Progenitor cell of endocrine pancreas (in vitro differentiated cells): ENCODE data around the gene TMEM63B. TPM values are rescaled to one million over a fixed set of nuclear protein-coding genes. Genes with fewer than 3 reads are reported as not detected.
"Not testable (repeated sequence)": the region's sequence is repeated elsewhere in the genome, so short reads cannot be mapped to it uniquely, and the experiment has no call there.

Experiments
- DNase-seq: peaks from one replicate; pipeline ENCODE4 v3.0.0; 2021; ENCODE audit warnings: low spot score; ENCODE audit not compliant: unreplicated experiment
- H3K27ac Mint-ChIP-seq: 2 replicates; pipeline ENCODE4 v1.8.0; 2021; ENCODE audit warnings: mild to moderate bottlenecking, moderate library complexity, mixed read lengths
- H3K27me3 Mint-ChIP-seq: 2 replicates; pipeline ENCODE4 v1.8.0; 2021; ENCODE audit warnings: mixed read lengths
- H3K36me3 Mint-ChIP-seq: 2 replicates; pipeline ENCODE4 v1.8.0; 2022; ENCODE audit warnings: mixed read lengths; ENCODE audit not compliant: insufficient read depth
- H3K4me1 Mint-ChIP-seq: 2 replicates; pipeline ENCODE4 v1.8.0; 2021; ENCODE audit warnings: low read depth, mixed read lengths
- H3K4me3 Mint-ChIP-seq: 2 replicates; pipeline ENCODE4 v1.8.0; 2021; ENCODE audit warnings: low read depth, mild to moderate bottlenecking, moderate library complexity, mixed read lengths
- H3K9me3 Mint-ChIP-seq: 2 replicates; pipeline ENCODE4 v1.8.0; 2021; ENCODE audit warnings: low read depth, mixed read lengths
- CTCF ChIP-seq: fragments of 200-600 bp; sonication (generic); IDR thresholded peaks from one replicate; pipeline ENCODE4 v1.5.0; 2021; ENCODE audit warnings: antibody characterized with exemption, mild to moderate bottlenecking; ENCODE audit not compliant: unreplicated experiment
- total RNA-seq: library from RNA; stranded (reverse); gene quantifications from 2 replicates; pipeline ENCODE4 v1.2.1, GENCODE V29; 2021

Gene TMEM63B
- total RNA-seq, 1 donor from 2014 or later = 72.3 TPM

- Mint-ChIP-seq H3K9me3 (no peaks in the 10 kb centered on the region), H3K36me3 (peaks cover 8% of the 10 kb centered on the region), H3K27ac (no peak overlapping the region), H3K4me1 (peaks cover 6% of the 10 kb centered on the region), H3K4me3 (no peak overlapping the region), H3K27me3 (no peaks in the 10 kb centered on the region)
- TF ChIP-seq CTCF = no peak
- DNase-seq = no peak
Measured at GRCh38 chr6:44091981-44092884, 35.1 kb upstream of the TMEM63B start.

DNA sequence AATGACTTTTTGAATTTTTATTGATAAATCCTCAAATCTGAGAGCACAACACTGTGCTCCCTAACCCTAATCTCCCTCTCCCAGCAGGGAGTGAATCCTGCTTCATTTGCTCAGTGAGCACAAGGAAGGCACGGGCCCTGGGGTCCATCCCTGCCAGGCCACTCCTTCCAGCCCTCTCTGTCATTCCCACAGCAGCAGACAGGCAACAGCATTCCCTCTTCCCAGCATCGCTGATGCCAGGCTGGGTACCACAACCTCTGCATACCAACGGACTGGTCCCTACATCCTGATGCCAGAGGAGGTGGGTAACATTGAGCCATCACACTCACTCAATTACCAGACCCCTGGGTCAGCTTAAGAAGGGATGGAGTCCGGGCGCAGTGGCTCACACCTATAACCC, 34.3 kb upstream of the TMEM63B start:
- Mint-ChIP-seq H3K27me3 (no peaks in the 10 kb centered on the region), H3K4me3 (no peak overlapping the region), H3K36me3 (peaks cover 8% of the 10 kb centered on the region), H3K27ac (no peak overlapping the region), H3K9me3 (no peaks in the 10 kb centered on the region), H3K4me1 (peaks cover 6% of the 10 kb centered on the region)
- DNase-seq = no peak
- TF ChIP-seq CTCF = no peak

- Mint-ChIP-seq H3K27ac (no peak overlapping the region), H3K4me3 (no peak overlapping the region), H3K9me3 (no peaks in the 10 kb centered on the region), H3K4me1 (peaks cover 6% of the 10 kb centered on the region), H3K27me3 (no peaks in the 10 kb centered on the region), H3K36me3 (peaks cover 8% of the 10 kb centered on the region)
- no peak for DNase-seq
- no peak for TF ChIP-seq CTCF
Measured at GRCh38 chr6:44093750-44094402, 33.5 kb upstream of the TMEM63B start.

- Mint-ChIP-seq H3K36me3 (peaks cover 8% of the 10 kb centered on the region), H3K9me3 (no peaks in the 10 kb centered on the region), H3K4me3 (no peak overlapping the region), H3K4me1 (peaks cover 6% of the 10 kb centered on the region), H3K27me3 (no peaks in the 10 kb centered on the region), H3K27ac (peak overlapping the region; percentile 9)
- no peak for TF ChIP-seq CTCF
- DNase-seq = no peak
Measured at GRCh38 chr6:44094403-44095242, 32.7 kb upstream of the TMEM63B start.

DNA sequence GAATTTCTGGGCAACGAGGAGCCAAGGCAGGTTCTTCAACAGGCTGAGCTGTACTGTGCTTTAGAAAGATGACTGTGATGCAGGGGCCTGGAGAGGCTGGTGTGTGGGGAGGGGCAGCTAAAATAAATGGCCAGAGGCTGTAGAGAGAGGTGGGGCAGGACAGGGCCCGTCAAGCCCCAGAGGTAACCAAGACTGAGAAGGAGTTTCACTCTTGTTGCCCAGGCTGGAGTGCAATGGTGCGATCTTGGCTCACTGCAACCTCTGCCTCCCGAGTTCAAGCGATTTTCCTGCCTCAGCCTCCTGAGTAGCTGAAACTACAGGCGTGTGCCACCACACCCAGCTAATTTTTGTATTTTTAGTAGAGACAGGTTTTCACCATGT, 32.1 kb upstream of the TMEM63B start:
- H3K9me3 Mint-ChIP-seq, H3K36me3 Mint-ChIP-seq, H3K27ac Mint-ChIP-seq, H3K4me3 Mint-ChIP-seq, H3K27me3 Mint-ChIP-seq, DNase-seq, H3K4me1 Mint-ChIP-seq: not testable (repeated sequence)
